Stimulated activated CD4-positive, alpha-beta T cell treated with anti-CD3 and anti-CD28 coated beads, TNF-alpha, amount 100 ng/mL, for 48 hours (primary cell): Measurements from ENCODE around the gene EAF1.
"Not testable (repeated sequence)": the region's sequence is repeated elsewhere in the genome, so short reads cannot be mapped to it uniquely, and the experiment has no call there.

Experiments
- DNase-seq, 3 donors: peaks; one replicate each; pipeline ENCODE4 v3.0.0-alpha.2; 2020; ENCODE audit warnings: low read depth in 3 of 3

The EAF1 gene

DNA sequence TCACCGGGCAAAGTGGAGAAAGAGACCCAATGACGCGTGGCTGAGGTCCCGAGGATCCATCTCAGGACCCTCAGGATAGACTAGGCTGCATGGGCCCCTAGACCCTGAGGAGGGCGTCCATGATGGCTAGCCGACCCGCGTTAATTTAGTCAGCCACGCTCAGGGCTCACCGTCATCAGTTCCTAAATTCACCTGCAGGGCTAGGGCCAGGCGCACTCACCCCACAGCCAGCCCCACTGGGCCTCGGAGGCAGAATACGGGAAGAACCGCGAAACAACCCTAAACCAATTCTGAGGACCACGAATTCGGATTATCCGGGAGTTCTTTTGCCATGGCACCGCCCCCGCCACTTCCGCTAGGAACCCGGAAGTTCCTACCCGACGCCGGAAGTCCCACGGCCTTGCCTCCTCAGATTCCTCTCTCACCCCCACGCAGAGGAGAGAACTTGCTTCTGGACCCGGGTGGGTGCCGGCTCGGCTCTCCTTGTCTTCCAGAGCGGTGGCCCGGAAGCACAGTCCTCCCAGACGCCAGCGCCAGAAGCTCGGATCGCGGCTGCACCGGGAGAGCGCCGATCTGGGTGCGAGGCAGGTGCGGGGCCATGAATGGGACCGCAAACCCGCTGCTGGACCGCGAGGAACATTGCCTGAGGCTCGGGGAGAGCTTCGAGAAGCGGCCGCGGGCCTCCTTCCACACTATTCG, at the start of gene EAF1, which contains the start of gene METTL6:
Gene EAF1, plus strand, starts transcription at position 417 of the 699 bp plus-strand sequence. Its CDS starts 182 bp downstream, at position 599.
Gene METTL6, minus strand, starts transcription at position 363 of the 699 bp plus-strand sequence. CDS start 1,033 bp downstream, outside the sequence.
- DNase-seq, result peak; percentile 79 to 88 (median 79)

DNA sequence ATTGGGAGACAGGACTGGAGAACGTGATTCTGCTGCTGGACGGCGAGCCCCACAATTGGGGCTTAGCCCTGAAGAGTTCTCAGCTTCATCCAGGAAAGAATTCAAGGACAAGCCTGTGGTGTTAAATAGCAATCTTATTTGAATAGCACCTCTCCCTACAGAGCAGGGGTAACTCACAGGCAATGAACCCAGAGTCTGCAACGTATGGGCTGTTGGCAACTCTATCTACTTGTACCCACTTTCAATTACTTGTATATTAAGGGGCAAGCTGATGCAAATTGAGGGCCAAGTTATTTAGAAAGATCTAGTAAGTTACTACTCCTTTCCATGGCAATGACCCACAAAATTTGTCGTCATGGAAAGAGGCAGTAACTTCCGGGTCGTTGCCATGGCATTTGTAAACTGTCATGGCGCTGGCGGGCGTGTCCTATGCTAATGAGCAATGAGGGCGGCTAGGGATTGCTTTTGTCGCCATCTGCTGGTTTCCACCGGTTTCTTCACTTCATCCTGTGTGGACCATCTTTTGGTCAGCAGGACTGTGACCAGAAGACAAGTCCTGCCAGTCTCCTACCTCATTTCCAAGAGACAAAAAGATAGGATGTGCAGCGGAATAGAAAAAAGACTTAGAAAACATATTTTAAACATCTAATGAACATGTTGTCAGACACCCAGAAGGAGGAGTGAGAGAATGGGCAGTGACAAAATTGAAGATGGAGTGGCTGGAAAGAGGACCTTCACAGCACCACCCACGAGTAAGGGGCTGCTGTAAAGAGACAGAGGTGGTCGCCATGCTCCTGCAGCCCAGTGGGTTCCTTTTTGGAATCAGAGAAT, 49.2 kb upstream of the EAF1 start:
- peak; percentile 88 to 90 (median 89) for DNase-seq

DNA sequence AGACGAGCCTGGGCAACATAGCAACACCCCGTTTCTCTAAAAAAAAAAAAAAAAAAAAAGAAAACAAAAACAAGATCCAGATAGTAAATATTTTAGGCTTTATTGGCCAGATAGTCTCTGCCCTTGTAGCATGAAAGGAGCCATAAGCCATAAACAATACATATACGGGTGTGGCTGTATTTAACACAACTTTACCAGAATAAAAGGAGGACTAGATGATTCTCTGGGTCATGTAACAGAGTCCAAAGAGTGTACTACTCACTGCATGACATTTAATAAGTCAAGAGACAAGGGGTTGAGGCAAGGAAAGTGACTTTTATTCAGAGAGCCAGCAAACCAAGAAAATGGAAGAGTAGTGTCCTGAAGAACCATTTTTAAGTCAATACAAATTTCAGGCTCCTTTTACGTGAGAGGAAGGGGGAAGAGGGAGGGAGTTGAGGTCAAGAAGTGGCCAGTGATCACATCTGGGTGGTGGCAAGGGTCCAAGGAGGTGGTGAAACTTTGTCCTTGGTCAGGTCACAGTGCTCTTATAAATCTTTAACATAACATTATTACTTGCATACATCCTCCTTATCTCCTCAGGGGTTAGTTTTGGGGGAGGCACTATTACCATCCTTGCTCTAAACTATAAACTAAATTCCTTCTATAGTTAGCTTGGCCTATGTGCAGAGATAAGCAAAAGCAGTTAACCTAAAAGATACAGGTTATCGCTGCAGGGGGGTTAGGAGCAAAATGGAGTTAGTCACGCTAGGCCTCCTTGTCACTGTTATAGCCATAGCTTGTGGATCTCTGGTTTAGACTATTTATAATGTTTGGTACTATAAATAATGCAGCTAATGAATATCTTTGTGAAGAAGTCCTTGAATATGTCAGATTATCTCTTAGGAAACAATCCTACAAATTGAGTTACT, 46.2 kb upstream of the EAF1 start:
- DNase-seq, result no peak

DNA sequence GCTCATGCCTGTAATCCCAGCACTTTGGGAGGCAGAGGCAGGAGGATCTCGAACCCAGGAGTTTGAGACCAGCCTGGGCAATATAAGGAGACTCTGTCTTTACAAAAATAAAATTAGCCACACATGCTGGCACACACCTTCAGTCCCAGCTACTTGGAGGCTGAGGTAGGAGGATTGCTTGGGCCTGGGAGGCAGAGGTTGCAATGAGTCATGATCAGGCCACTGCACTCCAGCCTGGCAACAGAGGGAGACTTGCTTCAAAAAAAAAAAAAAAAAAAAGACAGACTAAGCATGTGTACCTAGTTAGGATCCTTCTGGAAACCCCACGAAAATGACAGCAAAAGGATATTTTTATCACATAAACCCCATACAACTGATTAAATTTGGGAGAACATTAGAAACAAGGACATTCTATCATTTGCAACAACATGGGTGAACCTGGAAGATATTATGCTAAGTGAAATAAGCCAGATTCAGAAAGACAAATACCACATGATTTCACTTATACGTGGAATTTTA, 44.9 kb upstream of the EAF1 start:
- DNase-seq, result no peak

DNA sequence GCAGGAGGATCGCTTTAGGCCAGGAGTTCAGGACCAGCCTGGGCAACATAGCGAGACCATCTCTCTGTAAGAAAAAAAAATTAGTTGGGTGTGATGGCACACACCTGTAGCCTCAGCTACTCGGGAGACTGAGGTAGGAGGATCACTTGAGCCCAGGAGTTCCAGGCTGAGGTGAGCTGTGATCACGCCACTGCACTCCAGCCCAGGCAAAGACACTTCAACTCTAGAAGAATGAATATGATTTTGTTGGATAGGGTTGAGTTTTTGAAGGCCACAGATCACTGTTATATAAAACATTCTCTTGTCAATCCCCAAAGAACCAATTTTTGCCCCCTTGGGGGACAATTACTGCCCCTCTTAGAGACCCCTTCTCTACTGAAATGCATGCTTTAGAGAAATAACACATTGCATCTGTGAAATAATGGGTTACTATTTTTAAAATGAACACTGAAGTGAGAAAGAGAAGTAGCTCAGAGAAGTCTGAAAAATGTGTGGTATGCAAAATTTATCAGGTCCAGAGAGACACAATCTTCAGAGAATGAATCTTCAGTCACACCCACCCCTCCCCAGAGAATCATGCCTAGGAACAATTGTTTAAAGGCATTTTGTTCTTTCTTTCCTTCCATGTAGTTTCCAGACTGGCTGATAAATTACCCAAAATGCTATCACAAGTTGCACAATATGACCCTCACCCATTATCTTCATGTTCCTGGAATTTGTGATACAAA, 42.7 kb upstream of the EAF1 start:
- no peak for DNase-seq

DNA sequence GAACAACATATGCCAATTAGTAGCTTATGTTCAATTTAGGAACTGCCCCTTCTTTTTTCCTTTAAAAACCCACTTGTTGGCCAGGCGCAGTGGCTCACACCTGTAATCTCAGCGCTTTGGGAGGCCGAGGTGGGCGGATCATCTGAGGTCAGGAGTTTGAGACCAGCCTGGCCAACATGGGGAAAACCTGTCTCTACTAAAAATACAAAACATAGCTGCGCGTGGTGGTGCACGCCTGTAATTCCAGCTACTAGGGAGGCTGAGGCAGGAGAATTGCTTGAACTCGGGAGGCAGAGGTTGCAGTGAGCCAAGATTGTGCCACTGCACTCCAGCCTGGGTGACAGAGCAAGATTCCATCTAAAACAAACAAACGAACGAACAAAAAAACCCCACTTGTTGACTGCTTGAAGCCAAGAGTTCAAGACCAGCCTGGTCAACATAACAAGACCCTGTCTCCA, 42.1 kb upstream of the EAF1 start:
- not testable (repeated sequence) for DNase-seq

DNA sequence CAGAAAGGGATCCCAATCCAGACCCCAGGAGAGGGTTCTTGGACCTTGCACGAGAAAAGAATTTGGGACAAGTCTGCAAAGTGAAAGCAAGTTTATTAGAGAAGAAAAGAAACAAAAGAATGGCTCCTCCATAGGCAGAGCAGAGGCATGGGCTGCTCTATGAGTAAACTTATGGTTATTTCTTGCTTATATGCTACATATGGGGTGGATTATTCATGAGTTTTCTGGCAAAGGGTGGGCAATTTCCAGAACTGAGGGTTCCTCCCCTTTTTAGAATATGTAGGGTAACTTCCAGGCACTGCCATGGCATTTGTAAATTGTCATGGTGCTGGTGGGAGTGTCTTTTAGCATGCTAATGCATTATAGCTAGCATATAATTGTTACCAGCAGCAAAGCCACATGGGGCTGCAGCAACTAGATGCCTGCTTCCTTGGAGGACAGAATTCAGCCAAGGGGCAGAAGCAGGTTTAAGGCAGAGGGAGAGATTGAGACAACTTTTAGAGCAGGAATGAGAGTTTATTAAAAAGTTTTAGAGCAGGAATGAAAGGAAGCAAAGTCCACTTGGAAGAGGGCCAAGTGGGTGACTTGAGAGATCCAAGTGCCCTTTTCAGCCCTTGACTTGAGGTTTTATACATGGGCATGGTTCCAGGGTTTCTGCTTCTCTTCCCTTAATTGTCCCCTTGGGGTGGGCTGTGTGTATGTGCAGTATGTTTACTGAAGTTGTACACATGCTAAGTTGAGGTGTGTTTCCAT, 41.3 kb upstream of the EAF1 start:
- no peak for DNase-seq

DNA sequence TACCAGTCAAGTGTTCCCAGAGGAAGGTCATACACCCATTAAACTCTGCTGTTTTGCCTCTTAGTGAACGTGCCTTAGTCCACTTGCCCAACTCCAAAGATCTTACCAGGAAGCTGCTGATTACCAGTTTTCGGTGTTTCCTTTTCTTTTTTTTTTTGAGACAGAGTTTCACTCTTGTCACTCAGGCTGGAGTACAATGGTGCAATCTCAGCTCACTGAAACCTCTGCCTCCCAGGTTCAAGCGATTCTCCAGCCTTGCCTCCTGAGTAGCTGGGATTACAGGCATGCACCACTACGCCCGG, 40.8 kb upstream of the EAF1 start:
- not testable (repeated sequence) for DNase-seq

DNA sequence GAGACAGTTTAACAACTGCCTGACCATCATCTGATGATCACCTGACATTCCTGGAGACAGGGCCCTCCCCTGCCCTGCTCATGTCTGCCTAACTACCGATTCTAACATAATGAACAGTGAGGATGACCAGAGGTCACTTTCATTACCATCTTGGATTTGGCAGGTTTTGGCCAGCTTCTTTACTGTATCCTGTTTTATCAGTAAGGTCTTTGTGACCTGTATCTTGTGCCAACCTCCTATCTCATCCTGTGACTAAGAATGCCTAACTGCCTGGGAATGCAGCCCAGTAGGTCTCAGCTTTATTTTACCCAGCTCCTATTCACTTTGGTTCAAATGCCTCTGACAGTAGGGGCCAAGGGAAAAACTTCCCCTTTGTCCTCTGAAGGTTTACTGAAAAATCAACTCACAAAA, 40.2 kb upstream of the EAF1 start:
- no peak for DNase-seq

DNA sequence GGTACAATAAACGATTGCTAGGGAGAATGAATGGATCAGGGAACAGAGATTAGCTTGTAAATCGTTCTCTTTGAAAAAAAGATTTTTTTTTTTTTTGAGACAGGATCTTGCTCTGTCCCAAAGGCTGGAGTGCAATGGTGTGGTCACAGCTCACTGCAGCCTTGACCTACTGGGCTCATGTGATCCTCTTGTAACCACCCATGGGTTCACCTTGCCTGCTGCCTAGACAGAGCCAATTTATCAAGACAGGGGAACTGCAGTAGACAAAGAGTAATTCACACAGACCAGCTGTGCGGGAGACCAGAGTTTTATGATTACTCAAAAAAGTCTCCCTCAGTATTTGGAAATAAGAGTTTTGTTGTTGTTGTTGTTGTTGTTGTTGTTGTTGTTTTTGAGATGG, 39.7 kb upstream of the EAF1 start:
- no peak for DNase-seq

DNA sequence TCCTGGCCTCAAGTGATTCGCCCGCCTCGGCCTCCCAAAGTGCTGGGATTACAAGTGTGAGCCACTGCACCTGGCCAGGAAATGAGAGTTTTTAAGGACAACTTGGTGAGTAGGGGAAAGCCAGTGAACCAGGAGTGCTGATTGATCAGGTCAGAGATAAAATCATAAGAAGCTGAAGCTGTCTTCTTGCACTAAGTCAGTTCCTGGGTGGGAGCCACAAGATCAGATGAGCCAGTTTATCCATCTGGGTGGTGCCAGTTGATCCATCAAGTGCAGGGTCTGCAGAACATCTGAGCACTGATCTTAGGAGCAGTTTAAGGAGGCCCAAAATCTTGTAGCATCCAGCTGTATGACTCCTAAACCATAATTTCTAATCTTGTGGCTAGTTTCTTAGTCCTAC, 39.1 kb upstream of the EAF1 start:
- not testable (repeated sequence) for DNase-seq

DNA sequence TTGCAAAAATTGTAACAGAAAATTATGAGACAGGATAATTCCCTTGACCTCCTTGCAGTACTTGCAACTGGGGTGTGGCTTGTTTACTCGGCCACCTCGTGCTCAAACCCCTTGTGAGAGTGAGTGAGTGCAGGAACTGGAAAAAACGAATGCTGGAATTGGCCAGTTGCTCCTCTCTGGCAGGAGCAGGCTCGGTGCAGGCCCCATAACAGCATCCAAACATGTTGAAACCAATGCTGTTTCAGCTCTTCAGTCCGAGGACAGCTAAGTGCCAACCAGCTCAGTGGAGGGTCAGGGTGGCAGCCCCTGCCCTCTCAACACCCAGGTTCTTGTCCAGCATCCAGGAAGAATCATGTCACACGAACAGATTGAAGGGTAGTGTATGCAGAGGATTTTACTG, 36.9 kb upstream of the EAF1 start:
- DNase-seq, result no peak

DNA sequence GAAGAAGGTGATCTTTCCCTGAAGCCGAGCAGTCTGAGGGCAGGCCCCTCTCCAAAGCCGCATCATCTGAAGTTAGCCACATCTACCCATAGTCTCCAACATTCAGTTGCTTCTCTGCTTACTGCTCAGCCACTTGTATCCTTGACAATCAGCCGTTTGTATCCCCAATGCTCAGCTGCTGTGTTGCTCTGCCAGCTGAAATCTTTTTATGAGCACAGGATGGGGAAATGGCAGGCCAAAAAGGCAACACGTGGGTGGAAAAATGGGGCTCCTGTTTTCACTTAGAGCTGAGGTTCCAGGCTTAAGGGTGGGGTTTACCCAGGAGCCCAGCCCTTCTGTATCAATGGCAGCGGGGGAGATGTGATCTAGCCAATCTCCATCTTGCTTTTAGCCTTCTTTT, 36.4 kb upstream of the EAF1 start:
- no peak for DNase-seq

DNA sequence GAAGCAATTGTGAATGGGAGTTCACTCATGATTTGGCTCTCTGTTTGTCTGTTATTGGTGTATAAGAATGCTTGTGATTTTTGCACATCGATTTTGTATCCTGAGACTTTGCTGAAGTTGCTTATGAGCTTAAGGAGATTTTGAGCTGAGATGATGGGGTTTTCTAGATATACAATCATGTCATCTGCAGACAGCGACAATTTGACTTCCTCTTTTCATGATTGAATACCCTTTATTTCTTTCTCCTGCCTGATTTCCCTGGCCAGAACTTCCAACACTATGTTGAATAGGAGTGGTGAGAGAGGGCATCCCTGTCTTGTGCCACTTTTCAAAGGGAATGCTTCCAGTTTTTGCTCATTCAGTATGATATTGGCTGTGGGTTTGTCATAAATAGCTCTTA, 34.1 kb upstream of the EAF1 start:
- DNase-seq, result not testable (repeated sequence)

DNA sequence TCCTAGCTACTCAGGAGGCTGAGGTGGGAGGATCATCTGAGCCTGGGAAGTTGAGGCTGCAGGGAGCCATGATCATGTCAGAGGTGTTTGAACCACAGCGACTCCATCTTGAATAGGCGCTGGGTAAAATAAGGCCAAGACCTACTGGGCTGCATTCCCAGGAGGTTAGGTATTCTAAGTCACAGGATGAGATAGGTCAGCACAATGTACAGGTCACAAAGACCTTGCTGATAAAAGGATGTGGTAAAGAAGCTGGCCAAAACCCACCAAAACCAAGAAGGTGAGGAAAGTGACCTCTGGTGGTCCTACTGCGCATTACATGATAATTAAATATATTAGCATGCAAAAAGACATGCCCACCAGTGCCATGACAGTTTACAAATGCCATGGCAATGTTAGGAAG, 28.7 kb upstream of the EAF1 start:
- DNase-seq, result not testable (repeated sequence)

DNA sequence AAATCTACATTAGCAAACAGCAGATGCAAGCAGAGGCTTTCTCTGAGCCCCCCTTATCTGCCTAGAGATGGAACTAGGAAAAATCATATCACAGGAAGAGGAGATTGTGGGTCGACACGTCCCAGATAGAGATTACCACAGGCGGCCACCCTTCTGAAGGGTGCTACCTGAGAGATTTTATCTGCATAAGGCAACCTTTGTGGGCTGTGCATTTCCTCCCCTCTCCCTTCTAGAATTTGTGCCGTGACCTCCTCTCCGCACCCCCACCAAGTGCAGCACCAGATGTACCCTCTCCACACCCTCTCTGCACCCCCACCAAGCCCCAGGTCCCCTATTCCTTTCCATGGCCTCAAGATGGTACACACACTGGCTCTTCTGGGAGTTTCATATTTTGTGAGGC, 27.4 kb upstream of the EAF1 start:
- DNase-seq, result no peak

DNA sequence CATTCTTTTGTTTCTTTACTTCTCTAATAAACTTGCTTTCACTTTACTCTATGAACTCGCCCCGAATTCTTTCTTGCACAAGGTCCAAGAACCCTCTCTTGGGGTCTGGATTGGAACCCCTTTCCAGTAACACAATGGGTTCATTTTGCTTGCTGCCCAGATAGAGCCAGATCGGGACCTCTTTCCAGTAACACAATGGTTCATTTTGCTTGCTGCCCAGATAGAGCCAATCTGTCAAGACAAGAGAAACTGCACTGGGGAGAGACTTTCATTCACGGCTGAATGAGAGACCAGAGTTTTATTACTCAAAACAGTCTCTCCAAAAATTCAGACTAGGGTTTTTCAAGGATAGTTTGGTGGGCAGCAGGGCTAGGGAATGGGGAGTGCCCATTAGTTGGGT, 25.5 kb upstream of the EAF1 start:
- DNase-seq, result no peak

DNA sequence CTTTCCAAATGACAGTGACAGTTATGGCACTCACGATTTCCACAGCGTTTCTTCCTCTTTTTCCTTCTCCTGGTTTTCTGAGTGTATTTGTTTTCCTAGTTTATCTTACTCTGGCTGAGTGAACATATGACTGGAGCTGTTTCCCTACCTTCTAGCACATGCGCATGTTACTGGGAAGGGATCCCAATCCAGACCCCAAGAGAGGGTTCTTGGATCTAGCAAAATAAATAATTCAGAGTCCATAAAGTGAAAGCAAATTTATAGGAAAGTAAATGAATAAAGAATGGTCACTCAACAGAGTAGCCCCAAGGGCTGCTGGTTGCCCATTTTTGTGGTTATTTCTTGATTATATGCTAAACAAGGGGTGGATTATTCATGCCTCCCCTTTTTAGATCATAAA, 23.9 kb upstream of the EAF1 start:
- no peak for DNase-seq

DNA sequence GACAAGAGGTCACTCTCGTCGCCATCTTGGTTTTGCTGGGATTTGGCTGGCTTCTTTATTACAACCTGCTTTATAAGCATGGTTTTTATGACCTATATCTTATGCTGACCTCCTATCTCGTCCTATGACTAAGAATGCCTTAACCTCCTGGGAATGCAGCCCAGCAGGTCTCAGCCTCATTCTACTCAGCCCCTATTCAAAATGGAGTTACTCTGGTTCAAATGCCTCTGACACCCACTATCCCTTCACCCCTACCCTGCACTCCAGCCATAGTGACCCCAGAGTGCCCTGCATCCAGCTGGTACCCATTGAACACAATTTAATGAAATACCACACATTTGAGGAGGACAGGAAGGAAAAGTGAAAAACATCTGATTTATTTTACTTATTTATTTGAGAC, 23.4 kb upstream of the EAF1 start:
- DNase-seq, result no peak

DNA sequence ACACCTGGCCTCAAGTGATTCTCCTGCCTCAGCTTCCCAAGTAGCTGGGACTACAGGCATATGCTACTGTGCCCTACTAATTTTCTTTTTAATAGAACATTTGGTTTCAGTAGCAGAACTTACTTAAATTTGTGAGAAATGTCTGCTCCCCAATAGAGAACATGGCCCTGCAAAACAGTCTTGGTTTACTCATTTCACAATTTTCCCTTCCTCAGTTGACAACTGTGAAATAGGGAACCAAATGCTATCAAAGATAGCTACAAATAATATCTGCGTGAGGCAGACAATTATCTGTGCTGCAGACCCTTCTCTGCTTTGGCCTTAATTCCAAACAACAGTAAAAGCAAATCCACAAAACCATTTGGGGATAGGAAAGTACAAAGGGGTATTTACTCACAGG, 22.6 kb upstream of the EAF1 start:
- DNase-seq, result no peak
